Measurements from ENCODE around the gene VCP. TPM values are rescaled to one million over a fixed set of nuclear protein-coding genes. Genes with fewer than 3 reads are reported as not detected.

VCP gene
- polyA plus RNA-seq, 2 of the 4 experiments (the other 2 are of a cell fraction) = 390 to 428 TPM

- ChIA-PET POLR2A (no interaction called here), CTCF (interaction anchor here (1.0 to 1.2 kb wide), 2 partner anchors 10 to 325 kb away, joined by 3 read pairs; no protein-coding TSS in a partner anchor)
- no peak overlapping the region for H3K27ac ChIP-seq
- ATAC-seq (no peak), FAIRE-seq (no peak), DNase-seq (ENCODE audit: low read depth in 1 of 2, low spot score in 1 of 2) (no peak)
- 0 out of 3 replicates have a peak, but pooled peaks cover 5% of the 10 kb centered on the region for H3K4me1 ChIP-seq
- TF ChIP-seq ZFP36 (IDR thresholded peaks at IDR 0.05; ENCODE audit: borderline replicate concordance, partially characterized antibody) (no peak), ZC3H11A (IDR thresholded peaks at IDR 0.05) (no peak), MAFK (IDR thresholded peaks at IDR 0.05; ENCODE audit: partially characterized antibody) (no peak), KDM1A (IDR thresholded peaks at IDR 0.05; ENCODE audit: low read depth) (no peak)
- H3K4me3 ChIP-seq = no peak overlapping the region
- no peaks in the 10 kb centered on the region for H3K9me3 ChIP-seq
- no peak overlapping the region for H3K4me2 ChIP-seq
- 85% methylated on average over 2 of the region's 2 CpGs for WGBS (ENCODE audit: missing lambda C conversion rate)
Measured at GRCh38 chr9:35085078-35085477, 12.7 kb upstream of the VCP start.

- H3K27ac ChIP-seq = peak within 1 kb of the TSS; percentile 86 to 96
- peak; percentile 49 for FAIRE-seq
- peak within 1 kb of the TSS; percentile 71 for H3K4me3 ChIP-seq
- H3K4me2 ChIP-seq = peak within 1 kb of the TSS; percentile 96
- peak; percentile 96 for ATAC-seq
- 0% methylated on average over 26 of the region's 67 CpGs for WGBS (ENCODE audit: missing lambda C conversion rate)
- CTCF ChIA-PET = interaction anchor here (0.5 to 7.7 kb wide), 10 partner anchors 8 to 657 kb away, joined by 3 to 99 read pairs (median 9); partner anchors contain the start of genes PIGO, STOML2 and VCP
- POLR2A ChIA-PET = interaction anchor here (0.6 to 3.7 kb wide), 21 partner anchors 8 to 669 kb away, joined by 3 to 63 read pairs (median 5); partner anchors contain the start of genes ATOSB, CCDC107, CREB3 and DNAJB5
- no peaks in the 10 kb centered on the region for H3K9me3 ChIP-seq
- DNase-seq (ENCODE audit: low read depth in 1 of 2, low spot score in 1 of 2) = peak; percentile 94 to 95
- peaks cover 14% of the 10 kb centered on the region; the same call in 2 of the 3 replicates for H3K4me1 ChIP-seq
- TF ChIP-seq HEYL (CRISPR knock-in tag; IDR thresholded peaks at IDR 0.05) (no peak), ZNF302 (CRISPR knock-in tag; IDR thresholded peaks at IDR 0.05) (no peak), E2F6 (IDR thresholded peaks at IDR 0.05; ENCODE audit: borderline replicate concordance, low read depth) (peak; percentile 87; the same call in 1 of the 2 replicates), NFE2L2 (conservative IDR thresholded peaks at IDR 0.05; ENCODE audit: low read length) (no peak), NR3C1 (IDR thresholded peaks at IDR 0.05) (no peak), CHD2 (IDR thresholded peaks at IDR 0.05; ENCODE audit: low read length, partially characterized antibody) (peak; percentile 34), KDM1A (IDR thresholded peaks at IDR 0.05; ENCODE audit: low read depth) (no peak), POLR2AphosphoS2 (conservative IDR thresholded peaks at IDR 0.05; ENCODE audit: low read length) (no peak), HES2 (IDR thresholded peaks at IDR 0.05) (no peak), BCL3 (IDR thresholded peaks at IDR 0.05) (peak; percentile 75; the same call in 2 of the 3 replicates), TFCP2L1 (CRISPR knock-in tag; IDR thresholded peaks at IDR 0.05) (no peak), REST (IDR thresholded peaks at IDR 0.05) (peak; percentile 36; the same call in 1 of the 2 replicates), ZC3H11A (IDR thresholded peaks at IDR 0.05) (no peak), FOXS1 (CRISPR knock-in tag; IDR thresholded peaks at IDR 0.05) (no peak), ELK1 (IDR thresholded peaks at IDR 0.05; ENCODE audit: low read depth, low read length) (no peak), POLR2A (IDR thresholded peaks at IDR 0.05; ENCODE audit: low read length) (peak; percentile 88), JUN (IDR thresholded peaks at IDR 0.05) (peak; percentile 73 to 86; a peak in 4 of 5 replicates), BHLHE40 (IDR thresholded peaks at IDR 0.05; ENCODE audit: low read depth, low read length) (no peak), PBX3 (IDR thresholded peaks at IDR 0.05) (peak; percentile 28; the same call in 1 of the 2 replicates), FOSL2 (IDR thresholded peaks at IDR 0.05) (no peak), FOSL2 (CRISPR knock-in tag; IDR thresholded peaks at IDR 0.05) (0 out of 2 replicates have a peak, but pooled peaks have one; percentile 21), CEBPB (IDR thresholded peaks at IDR 0.05) (no peak), HOXB5 (CRISPR knock-in tag; IDR thresholded peaks at IDR 0.05) (0 out of 2 replicates have a peak, but pooled peaks have one; percentile 39), CHD4 (IDR thresholded peaks at IDR 0.05; ENCODE audit: borderline replicate concordance) (no peak), PHF8 (IDR thresholded peaks at IDR 0.05; ENCODE audit: borderline replicate concordance, low read depth) (peak; percentile 28; the same call in 1 of the 2 replicates), HDAC2 (IDR thresholded peaks at IDR 0.05) (no peak; the same call in 1 of the 2 replicates)
Measured at GRCh38 chr9:35079426-35080341, 7.3 kb upstream of the VCP start, which contains the start of gene FANCG. FANCG (minus strand) TSS chr9:35079942; CDS start chr9:35079524, 418 bp downstream.

All from A549 (cell line).